KMS-11 (cell line): ENCODE data around the gene HMGN4.
"Not testable (repeated sequence)": the region's sequence is repeated elsewhere in the genome, so short reads cannot be mapped to it uniquely, and the experiment has no call there.

ENCODE experiments used
- H2AFZ ChIP-seq: fragments of 200-600 bp; sonication (generic); 2 replicates; pipeline ENCODE4 v1.6.1; 2016; ENCODE audit warnings: antibody characterized with exemption, mixed run types, low read depth
- H3K27ac ChIP-seq: fragments of 200-600 bp; sonication (generic); 2 replicates; pipeline ENCODE4 v1.6.1; 2016; ENCODE audit warnings: mild to moderate bottlenecking, mixed run types
- H3K27me3 ChIP-seq: fragments of 200-600 bp; sonication (generic); 2 replicates; pipeline ENCODE4 v1.6.1; 2017; ENCODE audit warnings: mild to moderate bottlenecking, low read depth, mixed run types, moderate library complexity; ENCODE audit not compliant: insufficient read depth
- H3K36me3 ChIP-seq: fragments of 200-600 bp; sonication (generic); 2 replicates; pipeline ENCODE4 v1.6.1; 2017; ENCODE audit warnings: mild to moderate bottlenecking, mixed run types; ENCODE audit not compliant: insufficient read depth
- H3K4me1 ChIP-seq: fragments of 200-600 bp; sonication (generic); 2 replicates; pipeline ENCODE4 v1.6.1; 2016; ENCODE audit warnings: mild to moderate bottlenecking, low read depth, mixed run types; ENCODE audit not compliant: poor library complexity, severe bottlenecking
- H3K4me2 ChIP-seq: fragments of 200-600 bp; sonication (generic); 2 replicates; pipeline ENCODE4 v1.7.0; 2016; ENCODE audit warnings: mild to moderate bottlenecking, mixed run types
- H3K4me3 ChIP-seq: fragments of 200-600 bp; sonication (generic); IDR thresholded peaks from 2 replicates; pipeline ENCODE4 v1.6.1; 2017; ENCODE audit warnings: low read depth, low read length, mixed read lengths; ENCODE audit not compliant: insufficient read depth
- H3K79me2 ChIP-seq: fragments of 200-600 bp; sonication (generic); 2 replicates; pipeline ENCODE4 v1.6.1; 2016; ENCODE audit warnings: low read depth, mixed run types; ENCODE audit not compliant: insufficient read depth
- H3K9ac ChIP-seq: fragments of 200-600 bp; sonication (generic); 2 replicates; pipeline ENCODE4 v1.6.1; 2016; ENCODE audit warnings: mild to moderate bottlenecking, mixed run types
- H4K20me1 ChIP-seq: fragments of 200-600 bp; sonication (generic); 2 replicates; pipeline ENCODE4 v1.6.1; 2016; ENCODE audit warnings: mild to moderate bottlenecking, mixed run types; ENCODE audit not compliant: insufficient read depth
- CTCF ChIP-seq: fragments of 200-600 bp; sonication (generic); conservative IDR thresholded peaks from 2 replicates; pipeline ENCODE4 v1.6.1; 2017; ENCODE audit warnings: low read depth, mild to moderate bottlenecking, antibody characterized with exemption, low read length, moderate library complexity, mixed read lengths

Gene HMGN4

GRCh38 chr6:26543953-26544352 lies 5.8 kb downstream of the HMGN4 start:
- Histone ChIP-seq H3K9ac (no peak overlapping the region), H3K27ac (no peak overlapping the region), H3K36me3 (no peaks in the 10 kb centered on the region), H2AFZ (no peak overlapping the region), H3K4me1 (peaks cover 24% of the 10 kb centered on the region), H3K4me2 (0 out of 2 replicates have a peak overlapping the region, but pooled peaks have one; percentile 10), H3K27me3 (no peaks in the 10 kb centered on the region), H3K79me2 (peaks cover 41% of the 10 kb centered on the region), H3K4me3 (no peak overlapping the region), H4K20me1 (no peaks in the 10 kb centered on the region)
- peak; percentile 44; the same call in 1 of the 2 replicates for TF ChIP-seq CTCF

GRCh38 chr6:26544473-26544872 lies 6.3 kb downstream of the HMGN4 start:
- Histone ChIP-seq H3K9ac (no peak overlapping the region), H3K27ac (no peak overlapping the region), H2AFZ (no peak overlapping the region), H3K27me3 (no peaks in the 10 kb centered on the region), H3K79me2 (peaks cover 36% of the 10 kb centered on the region), H3K4me3 (no peak overlapping the region), H4K20me1 (no peaks in the 10 kb centered on the region), H3K36me3 (no peaks in the 10 kb centered on the region), H3K4me2 (no peak overlapping the region), H3K4me1 (peaks cover 20% of the 10 kb centered on the region)
- no peak for TF ChIP-seq CTCF

GRCh38 chr6:26545627-26546026 lies 7.5 kb downstream of the HMGN4 start:
- no peak overlapping the region for H3K9ac ChIP-seq
- peaks cover 25% of the 10 kb centered on the region for H3K79me2 ChIP-seq
- H3K4me1 ChIP-seq: peaks cover 19% of the 10 kb centered on the region
- H3K27ac ChIP-seq: no peak overlapping the region
- H3K36me3 ChIP-seq: no peaks in the 10 kb centered on the region
- H2AFZ ChIP-seq: no peak overlapping the region
- TF ChIP-seq CTCF: no peak
- no peaks in the 10 kb centered on the region for H3K27me3 ChIP-seq
- H3K4me2 ChIP-seq: no peak overlapping the region
- no peaks in the 10 kb centered on the region for H4K20me1 ChIP-seq
- H3K4me3 ChIP-seq: no peak overlapping the region

- H3K4me3 ChIP-seq, H3K27me3 ChIP-seq, H3K4me2 ChIP-seq, H2AFZ ChIP-seq, H3K36me3 ChIP-seq, H3K79me2 ChIP-seq, H3K9ac ChIP-seq, H3K27ac ChIP-seq, H4K20me1 ChIP-seq: not testable (repeated sequence)
- H3K4me1 ChIP-seq: peaks cover 25% of the 10 kb centered on the region
Measured at GRCh38 chr6:26547363-26547762, 9.2 kb downstream of the HMGN4 start.

- peaks cover 20% of the 10 kb centered on the region for H3K4me1 ChIP-seq
- no peaks in the 10 kb centered on the region for H3K27me3 ChIP-seq
- H4K20me1 ChIP-seq: no peaks in the 10 kb centered on the region
- no peak for TF ChIP-seq CTCF
- no peak overlapping the region for H3K27ac ChIP-seq
- no peaks in the 10 kb centered on the region for H3K79me2 ChIP-seq
- H3K36me3 ChIP-seq: no peaks in the 10 kb centered on the region
- H3K9ac ChIP-seq: peak overlapping the region; percentile 6; the same call in 1 of the 2 replicates
- H2AFZ ChIP-seq: peak overlapping the region; percentile 89
- peak overlapping the region; percentile 52 for H3K4me2 ChIP-seq
- H3K4me3 ChIP-seq: no peak overlapping the region
Measured at GRCh38 chr6:26550250-26550993, 12.3 kb downstream of the HMGN4 start.
